Measurements from ENCODE around the gene CDC42EP5. TPM values are rescaled to one million over a fixed set of nuclear protein-coding genes. Genes with fewer than 3 reads are reported as not detected.
"Not testable (repeated sequence)": the region's sequence is repeated elsewhere in the genome, so short reads cannot be mapped to it uniquely, and the experiment has no call there.

Gene CDC42EP5
- total RNA-seq, 2 experiments from 2014 or later, result 0.45 to 0.83 TPM

GRCh38 chr19:54493967-54494585, 21.0 kb upstream of the CDC42EP5 start:
- Mint-ChIP-seq H3K4me1 (ENCODE audit: low read depth) (peaks cover 16% of the 10 kb centered on the region), H3K27me3 (peaks cover 24% of the 10 kb centered on the region), H3K9me3 (no peaks in the 10 kb centered on the region), H3K36me3 (ENCODE audit: low read depth) (no peaks in the 10 kb centered on the region), H3K4me3 (no peak overlapping the region), H3K27ac (no peak overlapping the region)
- no peak for ATAC-seq
- TF ChIP-seq, protein P1, sequence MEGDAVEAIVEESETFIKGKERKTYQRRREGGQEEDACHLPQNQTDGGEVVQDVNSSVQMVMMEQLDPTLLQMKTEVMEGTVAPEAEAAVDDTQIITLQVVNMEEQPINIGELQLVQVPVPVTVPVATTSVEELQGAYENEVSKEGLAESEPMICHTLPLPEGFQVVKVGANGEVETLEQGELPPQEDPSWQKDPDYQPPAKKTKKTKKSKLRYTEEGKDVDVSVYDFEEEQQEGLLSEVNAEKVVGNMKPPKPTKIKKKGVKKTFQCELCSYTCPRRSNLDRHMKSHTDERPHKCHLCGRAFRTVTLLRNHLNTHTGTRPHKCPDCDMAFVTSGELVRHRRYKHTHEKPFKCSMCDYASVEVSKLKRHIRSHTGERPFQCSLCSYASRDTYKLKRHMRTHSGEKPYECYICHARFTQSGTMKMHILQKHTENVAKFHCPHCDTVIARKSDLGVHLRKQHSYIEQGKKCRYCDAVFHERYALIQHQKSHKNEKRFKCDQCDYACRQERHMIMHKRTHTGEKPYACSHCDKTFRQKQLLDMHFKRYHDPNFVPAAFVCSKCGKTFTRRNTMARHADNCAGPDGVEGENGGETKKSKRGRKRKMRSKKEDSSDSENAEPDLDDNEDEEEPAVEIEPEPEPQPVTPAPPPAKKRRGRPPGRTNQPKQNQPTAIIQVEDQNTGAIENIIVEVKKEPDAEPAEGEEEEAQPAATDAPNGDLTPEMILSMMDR (IDR thresholded peaks at IDR 0.05), result no peak
- DNase-seq, result no peak
- intact Hi-C loops (cut with micrococcal nuclease), result no loop called here
- ChIA-PET CTCF (interaction anchor here (0.6 kb wide), 1 partner anchor 15 kb away, joined by 3 read pairs; no protein-coding TSS in a partner anchor), POLR2A (no interaction called here)

GRCh38 chr19:54493056-54493455, 20.0 kb upstream of the CDC42EP5 start:
- H3K4me3 Mint-ChIP-seq; H3K36me3 Mint-ChIP-seq (ENCODE audit: low read depth); CTCF ChIA-PET; intact Hi-C loops (cut with micrococcal nuclease); H3K9me3 Mint-ChIP-seq; H3K27ac Mint-ChIP-seq; H3K4me1 Mint-ChIP-seq (ENCODE audit: low read depth); ATAC-seq; POLR2A ChIA-PET; DNase-seq: not testable (repeated sequence)
- peaks cover 23% of the 10 kb centered on the region for H3K27me3 Mint-ChIP-seq

DNA sequence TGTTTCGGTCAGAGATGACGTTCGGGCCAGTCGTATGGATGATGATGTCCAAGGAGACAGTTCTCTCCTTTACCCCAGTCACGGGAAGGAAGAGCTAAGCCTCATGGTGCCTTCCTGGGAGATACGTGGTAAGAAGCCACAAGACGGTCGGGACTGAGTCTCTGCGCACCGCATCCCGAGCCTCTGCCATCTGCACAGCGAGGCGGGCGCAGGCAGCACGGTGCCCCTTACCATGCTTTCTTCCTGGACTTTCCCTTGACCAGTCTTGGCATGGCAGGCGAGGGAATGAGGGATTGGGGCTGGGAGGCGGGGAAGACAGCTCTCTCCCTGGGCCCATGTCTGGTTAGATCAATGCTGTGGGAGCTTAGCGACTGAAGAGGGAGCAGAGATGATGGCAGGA, 19.5 kb upstream of the CDC42EP5 start:
- ATAC-seq (no peak), DNase-seq (no peak)
- TF ChIP-seq, protein P1 (IDR thresholded peaks at IDR 0.05), result no peak
- Mint-ChIP-seq H3K4me1 (ENCODE audit: low read depth) (peaks cover 4% of the 10 kb centered on the region), H3K36me3 (ENCODE audit: low read depth) (no peaks in the 10 kb centered on the region), H3K4me3 (no peak overlapping the region), H3K27ac (no peak overlapping the region), H3K27me3 (peaks cover 22% of the 10 kb centered on the region), H3K9me3 (no peaks in the 10 kb centered on the region)
- intact Hi-C loops (cut with micrococcal nuclease), result no loop called here
- ChIA-PET CTCF (no interaction called here), POLR2A (no interaction called here)

GRCh38 chr19:54489766-54490165, 16.7 kb upstream of the CDC42EP5 start:
- Mint-ChIP-seq H3K27me3 (peaks cover 17% of the 10 kb centered on the region), H3K27ac (no peak overlapping the region), H3K4me3 (no peak overlapping the region), H3K9me3 (no peaks in the 10 kb centered on the region), H3K4me1 (ENCODE audit: low read depth) (peaks cover 2% of the 10 kb centered on the region), H3K36me3 (ENCODE audit: low read depth) (no peaks in the 10 kb centered on the region)
- intact Hi-C loops (cut with micrococcal nuclease), result no loop called here
- DNase-seq, result no peak
- ChIA-PET POLR2A (no interaction called here), CTCF (interaction anchor here (1.0 to 1.5 kb wide), 2 partner anchors 9 to 11 kb away, joined by 4 to 7 read pairs; no protein-coding TSS in a partner anchor)
- TF ChIP-seq, protein P1 (IDR thresholded peaks at IDR 0.05), result no peak
- no peak for ATAC-seq

DNA sequence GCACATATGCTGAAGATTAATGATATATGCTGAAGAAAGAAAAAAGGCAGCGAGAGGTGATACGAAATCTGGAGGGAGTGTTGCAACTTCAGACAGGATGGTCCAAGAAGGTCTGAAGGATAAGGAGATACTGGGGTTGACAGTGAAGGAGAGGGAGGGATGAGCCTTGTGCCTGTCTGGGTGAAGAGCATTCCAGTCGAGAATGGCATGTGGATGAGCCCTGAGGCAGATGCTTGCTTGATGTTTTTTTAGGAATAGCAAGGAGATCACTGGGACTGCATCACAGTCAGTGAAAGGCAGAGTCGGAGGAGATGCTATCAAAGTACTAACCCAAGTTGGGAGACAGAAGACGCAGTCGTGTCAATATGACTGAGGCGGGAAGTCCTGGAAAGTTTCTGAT, 16.2 kb upstream of the CDC42EP5 start:
- ChIA-PET CTCF (interaction anchor here (1.0 to 1.5 kb wide), 2 partner anchors 8 to 10 kb away, joined by 4 to 7 read pairs; no protein-coding TSS in a partner anchor), POLR2A (interaction anchor here (0.6 kb wide), 1 partner anchor 193 kb away, joined by 5 read pairs; no protein-coding TSS in a partner anchor)
- no peak overlapping the region for H3K27ac Mint-ChIP-seq
- intact Hi-C loops (cut with micrococcal nuclease), result no loop called here
- peaks cover 2% of the 10 kb centered on the region for H3K4me1 Mint-ChIP-seq (ENCODE audit: low read depth)
- H3K27me3 Mint-ChIP-seq, result peaks cover 18% of the 10 kb centered on the region
- DNase-seq, result no peak
- no peaks in the 10 kb centered on the region for H3K9me3 Mint-ChIP-seq
- ATAC-seq, result no peak
- TF ChIP-seq, protein P1 (IDR thresholded peaks at IDR 0.05), result no peak
- H3K4me3 Mint-ChIP-seq, result no peak overlapping the region
- no peaks in the 10 kb centered on the region for H3K36me3 Mint-ChIP-seq (ENCODE audit: low read depth)
